ENCODE measurements around the gene RPA3.

DNA sequence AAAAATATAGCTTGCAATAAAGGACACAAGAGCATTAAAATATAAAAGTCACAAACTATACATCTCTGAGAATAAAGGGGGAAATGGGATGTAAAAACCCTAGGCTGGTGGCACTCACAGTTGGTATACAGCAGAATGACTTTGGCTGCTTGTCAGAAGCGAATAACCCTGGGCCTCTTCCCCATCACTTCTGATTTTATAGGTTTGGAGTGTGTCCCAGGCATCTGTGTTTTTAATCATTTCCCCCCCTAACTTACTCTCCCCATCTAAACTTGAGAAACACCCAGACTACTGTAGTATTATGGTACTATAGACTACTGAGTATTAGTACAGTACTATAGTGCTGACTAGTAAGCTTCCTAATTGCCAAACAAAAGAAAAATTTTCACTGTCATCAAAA lies 1.8 kb upstream of the RPA3 start:
- TF ChIP-seq REST (IDR thresholded peaks at IDR 0.05; ENCODE audit: low read depth) (no peak), TAF1 (IDR thresholded peaks at IDR 0.05; ENCODE audit: low read depth) (no peak), EP300 (IDR thresholded peaks at IDR 0.05; ENCODE audit: borderline replicate concordance) (no peak), CREB1 (IDR thresholded peaks at IDR 0.05; ENCODE audit: low read depth) (no peak)

Measured in Ishikawa (cell line).